Choroid plexus epithelial cell (primary cell): ENCODE results near the gene SMCO1.
"Not testable (repeated sequence)": the region's sequence is repeated elsewhere in the genome, so short reads cannot be mapped to it uniquely, and the experiment has no call there.

Experiments used
- DNase-seq: peaks from one replicate; pipeline ENCODE4 v3.0.0-alpha.2; 2010; ENCODE audit warnings: low read depth
- H3K4me3 ChIP-seq: 2 replicates; pipeline ENCODE4 v1.5.1; 2011; ENCODE audit warnings: low read depth, mild to moderate bottlenecking, control low read depth, low read length, moderate library complexity
- TF ChIP-seq, protein P1 (sequence below): conservative IDR thresholded peaks from 2 replicates; pipeline ENCODE4 v1.5.1; 2011; ENCODE audit warnings: low read depth, mild to moderate bottlenecking, control low read depth, inconsistent platforms, low read length, moderate library complexity

Gene SMCO1

DNA sequence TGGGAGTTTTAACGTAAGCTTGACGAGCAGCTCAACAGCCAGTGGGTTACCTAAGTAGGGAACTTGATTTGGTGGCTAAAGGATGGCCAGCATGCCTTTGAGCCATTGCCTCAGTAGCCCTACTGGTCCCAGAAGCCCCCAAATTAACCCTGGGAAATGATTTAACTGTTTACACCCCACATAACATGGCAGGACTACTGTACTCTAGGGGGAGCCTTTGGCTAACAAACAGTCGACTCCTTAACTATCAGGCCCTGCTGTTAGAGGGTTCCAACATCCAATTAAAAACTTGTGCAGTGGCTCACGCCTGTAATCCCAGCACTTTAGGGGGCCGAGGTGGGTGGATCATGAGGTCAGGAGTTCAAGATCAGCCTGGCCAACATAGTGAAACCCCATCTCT lies 9.4 kb upstream of the SMCO1 start:
- TF ChIP-seq, protein P1, sequence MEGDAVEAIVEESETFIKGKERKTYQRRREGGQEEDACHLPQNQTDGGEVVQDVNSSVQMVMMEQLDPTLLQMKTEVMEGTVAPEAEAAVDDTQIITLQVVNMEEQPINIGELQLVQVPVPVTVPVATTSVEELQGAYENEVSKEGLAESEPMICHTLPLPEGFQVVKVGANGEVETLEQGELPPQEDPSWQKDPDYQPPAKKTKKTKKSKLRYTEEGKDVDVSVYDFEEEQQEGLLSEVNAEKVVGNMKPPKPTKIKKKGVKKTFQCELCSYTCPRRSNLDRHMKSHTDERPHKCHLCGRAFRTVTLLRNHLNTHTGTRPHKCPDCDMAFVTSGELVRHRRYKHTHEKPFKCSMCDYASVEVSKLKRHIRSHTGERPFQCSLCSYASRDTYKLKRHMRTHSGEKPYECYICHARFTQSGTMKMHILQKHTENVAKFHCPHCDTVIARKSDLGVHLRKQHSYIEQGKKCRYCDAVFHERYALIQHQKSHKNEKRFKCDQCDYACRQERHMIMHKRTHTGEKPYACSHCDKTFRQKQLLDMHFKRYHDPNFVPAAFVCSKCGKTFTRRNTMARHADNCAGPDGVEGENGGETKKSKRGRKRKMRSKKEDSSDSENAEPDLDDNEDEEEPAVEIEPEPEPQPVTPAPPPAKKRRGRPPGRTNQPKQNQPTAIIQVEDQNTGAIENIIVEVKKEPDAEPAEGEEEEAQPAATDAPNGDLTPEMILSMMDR = peak; percentile 51
- no peak overlapping the region for H3K4me3 ChIP-seq
- DNase-seq = peak; percentile 54

DNA sequence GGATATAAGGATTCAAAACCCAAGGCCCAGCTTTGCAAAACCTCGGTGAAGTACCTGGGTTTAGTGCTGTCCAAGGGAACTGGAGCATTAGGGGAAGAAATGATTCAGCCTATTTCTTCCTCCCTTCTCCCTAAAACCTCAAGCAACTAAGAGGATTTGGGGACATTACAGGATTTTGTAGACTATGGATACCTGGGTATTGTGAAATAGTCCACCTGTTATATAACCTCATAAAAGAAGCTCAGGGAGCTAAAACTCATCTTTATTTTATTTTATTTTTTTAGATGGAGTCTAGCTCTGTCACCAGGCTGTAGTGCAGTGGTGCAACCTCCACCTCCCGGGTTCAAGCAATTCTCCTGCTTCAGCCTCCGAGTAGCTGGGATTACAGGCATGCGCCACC lies 8.7 kb upstream of the SMCO1 start:
- no peak overlapping the region for H3K4me3 ChIP-seq
- no peak for DNase-seq
- TF ChIP-seq, protein P1 = no peak

DNA sequence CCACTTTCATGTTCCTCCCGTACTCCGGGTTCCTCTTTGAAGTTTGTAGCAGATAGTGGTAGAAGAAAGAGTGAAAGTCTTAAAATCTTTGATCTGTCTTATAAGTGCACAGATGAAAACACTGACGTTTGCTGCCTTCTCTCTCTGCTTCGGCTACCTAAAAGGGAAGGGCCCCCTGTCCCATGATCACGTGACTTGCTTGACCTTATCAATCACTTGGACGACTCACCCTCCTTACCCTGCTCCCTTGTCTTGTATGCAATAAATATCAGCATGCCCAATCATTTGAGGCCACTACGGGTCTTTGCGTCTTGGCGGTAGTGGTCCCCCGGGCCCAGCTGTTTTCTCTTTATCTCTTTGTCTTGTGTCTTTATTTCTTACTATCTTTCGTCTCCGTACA lies 6.1 kb upstream of the SMCO1 start:
- not testable (repeated sequence) for H3K4me3 ChIP-seq, DNase-seq

DNA sequence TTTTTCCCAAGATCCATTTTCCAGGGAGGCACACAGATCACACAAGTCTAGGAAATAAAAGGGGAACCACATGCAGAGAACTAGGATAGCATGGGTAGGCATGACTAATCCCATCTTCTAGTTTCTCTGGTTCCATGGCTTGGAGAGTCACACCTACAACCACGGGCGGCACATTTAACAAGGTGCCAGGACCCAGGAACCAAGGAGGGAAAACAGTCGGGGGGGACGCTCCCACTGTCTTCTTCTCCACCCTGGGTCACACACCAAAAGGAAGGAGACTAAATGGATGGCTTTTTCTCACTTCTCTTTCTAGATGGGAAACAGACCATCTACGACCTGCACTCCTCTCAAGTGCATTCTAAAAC lies 4.6 kb upstream of the SMCO1 start:
- no peak for DNase-seq
- TF ChIP-seq, protein P1 = no peak
- no peak overlapping the region for H3K4me3 ChIP-seq

DNA sequence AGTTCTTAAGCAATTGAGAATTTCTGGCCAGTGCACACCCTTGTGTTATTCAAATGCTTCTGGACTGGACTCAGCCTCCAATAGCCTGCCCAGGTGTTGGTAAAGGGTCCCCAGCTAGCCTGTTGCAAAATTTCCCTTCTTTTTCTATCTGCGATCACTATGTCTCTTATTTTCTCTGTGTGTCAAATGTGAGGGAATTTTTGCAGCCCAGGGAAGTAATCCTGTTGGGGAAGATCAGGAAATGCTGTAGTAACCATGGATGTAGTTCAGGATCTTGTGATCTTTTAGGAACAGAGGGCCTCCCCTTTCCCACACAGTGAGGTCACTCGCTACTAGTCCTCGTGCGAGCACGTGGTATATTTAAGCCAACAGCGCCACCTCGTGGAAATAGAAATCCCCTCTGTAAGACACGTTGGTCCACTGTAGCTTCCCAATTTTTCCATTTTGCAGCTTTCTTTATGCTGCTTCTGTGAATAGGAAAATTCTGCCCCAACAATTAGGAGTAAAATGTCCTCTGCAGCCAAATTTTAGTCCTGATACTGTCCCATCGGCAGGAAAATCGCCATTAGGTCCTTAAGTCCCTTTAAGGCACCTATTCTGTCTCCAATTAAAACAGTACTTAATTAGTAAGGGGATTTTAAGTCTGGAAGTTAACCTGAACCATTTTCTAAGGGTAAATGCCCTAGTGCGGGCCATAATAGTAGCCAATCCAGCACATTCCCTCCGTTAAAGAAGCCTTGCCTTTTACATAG lies 4.0 kb upstream of the SMCO1 start:
- TF ChIP-seq, protein P1 = peak; percentile 63
- no peak overlapping the region for H3K4me3 ChIP-seq
- DNase-seq = peak; percentile 79

DNA sequence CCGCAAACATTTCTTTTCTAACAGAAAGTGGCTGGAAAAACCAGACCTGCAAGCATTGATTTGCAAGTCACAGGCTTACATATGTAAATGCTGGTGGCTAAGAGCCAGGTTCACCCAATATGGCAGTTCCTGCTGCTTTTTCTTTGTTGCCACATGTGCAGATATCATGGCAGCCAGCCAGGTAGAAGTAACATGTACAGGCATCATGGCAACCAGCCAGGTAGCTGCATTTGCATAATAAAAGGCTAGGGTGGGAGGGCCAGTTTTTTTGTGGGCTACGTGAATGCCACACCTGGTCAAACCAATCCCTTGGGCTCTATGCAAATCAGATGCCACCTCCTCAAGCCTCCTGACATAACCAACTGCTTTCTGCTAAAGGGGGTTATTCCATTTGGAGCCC lies 2.8 kb upstream of the SMCO1 start:
- H3K4me3 ChIP-seq = no peak overlapping the region
- no peak for DNase-seq
- TF ChIP-seq, protein P1 = no peak

DNA sequence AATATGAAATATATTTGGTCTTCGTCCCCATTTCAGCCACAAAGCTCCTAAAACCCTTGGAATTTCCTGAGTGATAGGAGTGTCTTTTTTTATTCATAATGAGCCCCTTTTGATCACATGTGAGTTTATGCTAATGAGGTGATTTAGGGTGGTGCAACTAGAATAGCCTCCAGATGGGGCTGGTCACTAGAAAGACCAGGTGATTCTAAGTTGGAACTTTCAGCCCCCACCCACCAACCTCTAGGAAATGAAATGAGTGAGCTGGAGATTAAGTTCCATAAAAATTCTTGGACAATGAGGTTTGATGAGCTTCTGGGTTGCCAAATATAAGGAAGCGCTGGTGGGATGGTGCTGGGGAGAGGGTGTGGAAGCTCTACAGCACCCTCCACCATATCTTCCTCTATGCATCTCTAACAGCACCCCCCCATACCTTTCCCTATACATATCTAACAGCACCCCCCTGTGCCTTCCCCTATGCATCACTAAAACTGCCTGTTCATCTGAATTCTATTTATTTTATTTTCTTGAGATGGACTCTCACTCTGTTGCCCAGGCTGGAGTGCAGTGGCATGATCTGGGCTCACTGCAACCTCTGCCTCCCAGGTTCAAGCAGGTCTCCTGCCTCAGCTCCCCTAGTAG lies 2.1 kb upstream of the SMCO1 start:
- DNase-seq = no peak
- TF ChIP-seq, protein P1 = no peak
- H3K4me3 ChIP-seq = no peak overlapping the region
